ENCODE results near the gene RIPPLY3. TPM values are rescaled to one million over a fixed set of nuclear protein-coding genes. Genes with fewer than 3 reads are reported as not detected.
A peak's percentile ranks its signal among the peaks of the same experiment; 100 is the strongest.

RIPPLY3 gene
- total RNA-seq, 1 donor from 2014 or later, result 17.9 TPM

GRCh38 chr21:36966821-36967768 lies 39.4 kb upstream of the RIPPLY3 start:
- peak overlapping the region; percentile 94 for H3K27ac Mint-ChIP-seq
- H3K27me3 Mint-ChIP-seq, result no peaks in the 10 kb centered on the region
- no peaks in the 10 kb centered on the region for H3K9me3 Mint-ChIP-seq (ENCODE audit: low read depth)
- no peak for DNase-seq (ENCODE audit: low spot score, unreplicated experiment)
- H3K4me1 Mint-ChIP-seq (ENCODE audit: low read depth), result peaks cover 17% of the 10 kb centered on the region
- peaks cover 3% of the 10 kb centered on the region for H3K36me3 Mint-ChIP-seq (ENCODE audit: insufficient read depth)
- peak overlapping the region; percentile 79 for H3K4me3 Mint-ChIP-seq (ENCODE audit: low read depth)
- TF ChIP-seq CTCF (IDR thresholded peaks at IDR 0.05; ENCODE audit: unreplicated experiment), result no peak

GRCh38 chr21:36968414-36968813 lies 38.1 kb upstream of the RIPPLY3 start:
- TF ChIP-seq CTCF (IDR thresholded peaks at IDR 0.05; ENCODE audit: unreplicated experiment), result no peak
- H3K27me3 Mint-ChIP-seq, result no peaks in the 10 kb centered on the region
- DNase-seq (ENCODE audit: low spot score, unreplicated experiment), result no peak
- H3K9me3 Mint-ChIP-seq (ENCODE audit: low read depth), result no peaks in the 10 kb centered on the region
- no peak overlapping the region for H3K4me3 Mint-ChIP-seq (ENCODE audit: low read depth)
- peaks cover 4% of the 10 kb centered on the region for H3K36me3 Mint-ChIP-seq (ENCODE audit: insufficient read depth)
- no peak overlapping the region for H3K27ac Mint-ChIP-seq
- peaks cover 14% of the 10 kb centered on the region for H3K4me1 Mint-ChIP-seq (ENCODE audit: low read depth)

GRCh38 chr21:36968976-36969375 lies 37.5 kb upstream of the RIPPLY3 start:
- no peak for DNase-seq (ENCODE audit: low spot score, unreplicated experiment)
- Mint-ChIP-seq H3K27ac (no peak overlapping the region), H3K9me3 (ENCODE audit: low read depth) (no peaks in the 10 kb centered on the region), H3K4me3 (ENCODE audit: low read depth) (no peak overlapping the region), H3K36me3 (ENCODE audit: insufficient read depth) (peaks cover 5% of the 10 kb centered on the region), H3K4me1 (ENCODE audit: low read depth) (peaks cover 15% of the 10 kb centered on the region), H3K27me3 (no peaks in the 10 kb centered on the region)
- TF ChIP-seq CTCF (IDR thresholded peaks at IDR 0.05; ENCODE audit: unreplicated experiment), result no peak

GRCh38 chr21:36973986-36974850 lies 32.3 kb upstream of the RIPPLY3 start:
- Mint-ChIP-seq H3K36me3 (ENCODE audit: insufficient read depth) (peaks cover 3% of the 10 kb centered on the region), H3K4me3 (ENCODE audit: low read depth) (no peak overlapping the region), H3K27ac (no peak overlapping the region), H3K9me3 (ENCODE audit: low read depth) (no peaks in the 10 kb centered on the region), H3K4me1 (ENCODE audit: low read depth) (peaks cover 16% of the 10 kb centered on the region), H3K27me3 (no peaks in the 10 kb centered on the region)
- no peak for DNase-seq (ENCODE audit: low spot score, unreplicated experiment)
- no peak for TF ChIP-seq CTCF (IDR thresholded peaks at IDR 0.05; ENCODE audit: unreplicated experiment)

GRCh38 chr21:36974851-36975192 lies 31.7 kb upstream of the RIPPLY3 start:
- Mint-ChIP-seq H3K4me3 (ENCODE audit: low read depth) (no peak overlapping the region), H3K27me3 (no peaks in the 10 kb centered on the region), H3K4me1 (ENCODE audit: low read depth) (peaks cover 16% of the 10 kb centered on the region), H3K27ac (no peak overlapping the region), H3K36me3 (ENCODE audit: insufficient read depth) (peaks cover 3% of the 10 kb centered on the region), H3K9me3 (ENCODE audit: low read depth) (no peaks in the 10 kb centered on the region)
- DNase-seq (ENCODE audit: low spot score, unreplicated experiment), result no peak
- TF ChIP-seq CTCF (IDR thresholded peaks at IDR 0.05; ENCODE audit: unreplicated experiment), result no peak
